D341Med (cell line): ENCODE data around the gene CD4.

Experiments used
- DNase-seq: peaks from one replicate; pipeline ENCODE4 v3.0.0; 2012; ENCODE audit warnings: low spot score

CD4 gene

DNA sequence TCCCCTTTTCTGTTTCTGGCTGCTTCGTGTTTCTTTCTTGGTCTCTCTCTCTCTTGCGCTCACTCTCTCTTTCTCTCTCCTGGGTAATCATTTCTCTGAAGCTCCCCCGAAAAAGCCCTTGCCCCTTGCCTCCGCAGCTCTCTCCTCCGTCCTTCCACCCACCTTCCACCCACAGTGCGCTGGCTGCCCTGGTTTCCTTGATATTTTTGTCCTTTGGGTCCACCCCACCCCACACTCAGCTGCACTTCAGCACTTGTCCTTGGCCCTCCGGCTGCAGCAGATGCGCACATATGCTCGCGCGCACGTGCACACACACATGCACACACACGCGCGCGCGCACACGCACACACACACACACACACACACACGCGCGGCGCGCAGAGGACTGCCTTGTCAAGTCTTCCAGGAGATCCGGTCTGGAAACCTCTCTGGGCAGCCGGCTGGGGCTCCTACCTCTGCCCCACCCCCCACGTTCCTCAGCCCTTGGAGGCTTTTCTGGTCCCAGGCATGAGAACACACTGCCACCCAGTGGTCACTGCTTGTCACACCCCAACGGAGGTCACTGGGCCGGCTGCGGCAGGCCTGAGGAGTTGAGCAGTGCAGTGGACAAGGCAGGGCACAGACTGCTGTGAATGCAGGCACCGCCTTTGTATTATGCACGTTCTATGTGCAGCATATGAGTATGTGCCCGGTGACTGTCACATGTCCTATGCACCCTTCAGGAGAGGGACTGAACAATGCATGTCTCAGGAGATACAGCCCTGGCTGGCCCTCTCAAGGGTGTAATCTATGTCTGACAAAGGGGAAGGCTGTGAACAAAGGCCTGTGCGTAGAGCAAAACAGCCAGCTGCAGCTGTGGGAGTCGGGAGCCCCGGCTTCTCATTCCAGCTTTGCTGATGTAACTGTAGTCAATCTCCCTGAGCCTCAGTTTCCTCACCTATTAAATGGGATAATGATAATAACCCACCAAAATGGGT, 10.5 kb upstream of the CD4 start:
- peak; percentile 92 for DNase-seq

DNA sequence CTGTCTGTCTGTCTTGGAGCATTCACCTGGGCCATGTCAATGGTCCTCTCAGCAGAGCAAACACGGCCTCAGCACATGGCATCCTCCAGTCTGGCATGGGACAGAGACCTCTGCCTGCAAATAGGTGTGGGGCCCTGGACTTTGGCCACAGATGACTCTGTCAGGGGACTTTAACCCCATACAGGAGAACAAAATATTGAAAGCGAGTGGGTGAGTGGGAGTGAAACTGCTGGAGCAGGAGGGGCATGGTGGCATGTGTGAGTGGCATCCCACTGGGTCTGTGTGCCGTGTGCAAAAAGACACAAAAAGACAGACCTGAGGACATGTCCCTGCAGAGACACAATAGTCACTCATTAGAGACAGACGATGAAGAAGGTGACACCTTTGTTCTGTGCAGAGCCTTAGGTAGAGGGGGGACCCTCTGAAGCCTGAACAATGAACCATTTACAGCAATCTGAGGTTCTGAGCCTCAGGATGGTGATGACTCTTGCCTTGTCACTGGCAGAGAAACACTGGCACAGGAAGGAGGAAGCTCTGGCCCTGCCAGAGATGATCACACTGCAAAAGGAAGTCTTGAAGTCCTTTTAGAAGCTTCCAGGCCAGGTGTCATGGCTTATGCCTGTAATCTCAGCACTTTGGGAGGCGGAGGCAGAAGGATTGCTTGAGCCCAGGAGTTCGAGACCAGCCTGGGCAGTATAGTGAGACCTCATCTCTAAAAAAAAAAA, 9.5 kb upstream of the CD4 start:
- no peak for DNase-seq

DNA sequence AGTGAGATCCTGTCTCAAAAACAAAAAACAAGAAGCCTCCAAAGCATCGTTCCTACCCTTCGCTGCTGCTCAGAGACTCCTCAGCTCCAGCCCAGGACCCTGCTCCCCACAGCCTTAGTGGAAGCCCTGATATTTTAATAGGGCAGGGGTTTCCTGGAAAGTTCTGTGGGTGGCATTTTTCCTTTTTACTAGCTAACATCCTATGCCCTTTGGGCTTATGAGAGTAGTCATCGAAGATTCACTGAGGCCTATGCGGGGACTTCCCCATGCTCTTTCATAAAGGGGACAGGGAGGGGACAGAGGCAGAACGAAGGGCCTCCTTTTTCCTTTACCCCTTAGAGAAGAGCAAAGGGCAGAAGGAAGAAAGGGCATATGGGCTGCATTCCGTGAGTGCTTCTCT, 8.8 kb upstream of the CD4 start:
- DNase-seq = no peak

DNA sequence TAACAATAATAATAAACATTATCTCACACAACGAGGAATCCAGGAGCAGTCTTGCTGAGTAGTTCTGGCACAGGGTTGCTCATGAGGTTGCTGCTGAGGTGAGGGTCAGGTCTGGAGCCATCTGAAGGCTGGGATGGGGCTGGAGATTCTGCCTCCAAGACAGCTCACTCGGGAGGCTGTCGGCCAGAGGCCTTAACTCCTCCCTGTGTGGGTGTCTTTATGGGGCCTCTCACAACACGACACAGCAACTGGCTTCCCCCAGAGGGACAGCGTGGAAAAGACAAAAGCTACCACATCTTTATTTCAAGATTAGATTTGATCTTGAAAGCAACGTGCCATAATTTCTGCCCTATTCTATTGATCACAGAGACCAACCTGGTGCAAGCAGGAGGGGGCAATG, 7.2 kb upstream of the CD4 start:
- no peak for DNase-seq

DNA sequence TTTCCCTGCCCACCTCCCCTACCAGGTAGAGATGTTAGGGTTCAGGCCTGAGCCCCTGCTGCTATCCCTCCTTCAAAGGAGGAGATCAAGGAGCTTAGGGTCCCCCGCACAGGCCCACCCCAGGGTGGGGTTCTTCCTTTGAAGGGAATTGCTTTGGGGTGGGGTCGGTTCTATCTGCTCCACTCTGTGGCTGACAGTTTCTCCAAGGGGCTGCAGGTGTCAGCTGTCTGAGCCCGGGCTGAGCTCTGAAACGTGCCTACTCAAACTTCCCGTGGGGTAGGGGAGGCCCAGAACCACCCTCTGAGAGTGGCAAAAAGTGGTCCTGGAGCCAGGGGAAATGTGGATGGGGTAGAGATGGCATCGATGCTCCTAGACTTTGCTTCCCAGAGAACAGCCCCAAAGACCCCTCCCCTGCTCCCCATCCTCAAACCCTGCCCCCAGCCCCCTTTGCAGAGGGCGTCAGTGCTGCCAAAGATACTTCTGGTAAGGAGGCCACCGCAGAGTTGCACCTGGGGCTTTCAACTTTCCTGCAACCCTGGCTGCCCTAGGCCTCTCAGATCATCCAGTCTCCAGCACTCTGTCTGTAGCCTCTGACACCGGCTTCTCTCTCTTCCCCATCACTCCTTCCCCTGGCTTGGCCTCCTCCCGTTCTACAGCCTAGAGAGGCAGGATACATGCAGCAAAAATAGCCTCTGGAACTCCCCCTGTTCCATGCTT, 6.3 kb upstream of the CD4 start:
- no peak for DNase-seq

DNA sequence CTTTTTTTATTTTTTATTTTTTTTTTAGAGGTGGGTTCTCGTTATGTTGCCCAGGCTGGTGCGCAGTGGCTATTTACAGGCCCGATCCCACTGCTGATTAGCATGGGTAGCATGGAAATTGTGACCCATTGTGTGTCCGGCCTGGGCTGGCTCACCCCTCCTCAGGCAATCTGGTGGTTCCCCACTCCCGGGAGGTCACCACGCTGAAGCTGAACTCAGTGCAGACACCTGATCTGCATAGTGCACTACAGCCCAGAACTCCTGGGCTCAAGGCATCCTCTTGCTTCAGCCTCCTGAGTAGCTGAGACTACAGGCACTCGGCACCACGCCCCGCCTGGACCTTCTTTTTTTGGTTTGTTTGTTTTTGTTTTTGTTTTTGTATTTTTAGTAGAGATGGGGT, 5.5 kb upstream of the CD4 start:
- DNase-seq = no peak

DNA sequence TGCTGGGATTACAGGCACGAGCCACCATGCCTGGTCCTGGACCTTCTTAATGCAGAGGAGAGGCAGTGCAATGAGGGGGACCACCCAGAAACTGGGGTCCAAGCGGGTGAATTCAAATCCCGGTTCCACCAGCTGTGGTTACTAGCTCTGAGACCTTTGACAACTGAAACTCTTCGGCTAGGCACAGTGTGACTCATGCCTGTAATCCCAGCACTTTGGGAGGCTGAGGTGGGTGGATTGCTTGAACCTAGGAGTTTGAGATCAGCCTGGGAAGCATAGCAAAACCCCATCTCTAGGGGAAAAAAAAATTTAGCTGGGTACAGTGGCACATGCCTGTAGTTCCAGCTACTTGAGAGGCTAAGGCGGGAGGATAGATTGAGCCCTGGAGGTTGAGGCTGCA, 5.0 kb upstream of the CD4 start:
- DNase-seq = no peak

DNA sequence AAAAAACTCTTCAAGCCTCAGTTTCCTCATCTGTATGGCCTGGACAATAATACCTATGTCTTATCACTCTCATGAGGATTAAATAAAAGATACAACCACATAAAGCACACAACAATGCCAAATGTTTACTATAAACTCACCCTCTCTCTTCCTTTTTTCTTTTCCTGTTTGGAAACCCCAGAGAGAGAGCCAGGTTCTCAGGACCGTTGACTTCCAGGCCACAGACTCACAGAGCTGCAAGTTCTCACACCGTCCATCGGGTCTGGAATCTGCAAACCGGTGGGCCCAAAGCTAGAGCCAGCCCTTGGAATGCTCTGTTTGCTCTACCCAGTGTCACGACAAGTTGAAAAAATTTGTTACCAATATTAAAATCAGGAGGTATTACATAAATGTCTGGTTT, 4.6 kb upstream of the CD4 start:
- DNase-seq = no peak

DNA sequence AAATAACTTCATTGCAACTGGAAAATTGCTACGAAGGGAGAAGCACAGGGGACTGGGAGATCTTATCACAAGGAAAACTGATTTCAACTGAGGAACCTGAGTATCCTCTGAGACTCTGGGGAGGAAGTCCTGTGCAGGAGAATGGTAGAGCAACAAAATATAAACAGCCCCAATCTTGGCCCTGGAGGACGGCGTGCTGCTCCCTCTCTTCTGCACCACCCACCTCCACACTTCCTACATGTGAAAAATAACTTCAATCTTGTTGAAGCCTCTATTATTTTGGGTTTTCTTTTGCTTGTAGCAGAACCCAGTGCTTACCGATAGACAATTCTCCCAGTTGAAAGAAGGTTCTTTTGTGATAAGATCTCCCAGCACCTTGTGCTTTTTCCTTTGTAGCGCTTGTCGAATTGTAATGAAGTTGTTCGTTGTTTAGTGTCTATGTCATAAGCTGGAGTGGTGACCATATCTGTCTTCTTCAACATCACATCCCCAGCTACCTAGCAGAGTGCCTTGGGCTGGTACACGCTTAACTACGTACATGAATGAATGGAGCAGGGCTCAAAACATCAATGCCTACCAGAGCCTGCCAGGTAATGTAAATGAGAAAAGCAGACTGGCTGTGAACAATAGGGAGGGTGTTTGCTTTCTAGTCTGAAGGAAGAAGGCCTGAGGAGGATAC, 2.8 kb upstream of the CD4 start:
- no peak for DNase-seq

DNA sequence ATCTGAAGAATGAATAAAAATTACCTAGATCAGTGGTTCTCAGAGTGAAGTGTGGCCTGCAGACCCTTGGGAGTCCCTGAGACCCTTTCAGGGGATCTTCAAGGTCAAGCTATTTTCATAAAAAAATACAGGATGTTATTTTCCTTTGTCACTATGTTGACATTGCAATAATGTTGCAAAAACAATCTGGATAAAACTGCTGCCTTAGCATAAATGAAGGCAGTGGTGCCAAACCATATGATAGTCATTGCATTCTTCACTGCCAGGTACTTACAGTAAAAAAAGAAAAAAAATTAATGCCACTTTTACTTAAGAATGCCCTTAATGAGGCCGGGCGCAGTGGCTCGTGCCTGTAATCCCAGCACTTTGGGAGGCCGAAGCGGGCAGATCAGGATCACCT, 2.0 kb upstream of the CD4 start:
- DNase-seq = no peak

DNA sequence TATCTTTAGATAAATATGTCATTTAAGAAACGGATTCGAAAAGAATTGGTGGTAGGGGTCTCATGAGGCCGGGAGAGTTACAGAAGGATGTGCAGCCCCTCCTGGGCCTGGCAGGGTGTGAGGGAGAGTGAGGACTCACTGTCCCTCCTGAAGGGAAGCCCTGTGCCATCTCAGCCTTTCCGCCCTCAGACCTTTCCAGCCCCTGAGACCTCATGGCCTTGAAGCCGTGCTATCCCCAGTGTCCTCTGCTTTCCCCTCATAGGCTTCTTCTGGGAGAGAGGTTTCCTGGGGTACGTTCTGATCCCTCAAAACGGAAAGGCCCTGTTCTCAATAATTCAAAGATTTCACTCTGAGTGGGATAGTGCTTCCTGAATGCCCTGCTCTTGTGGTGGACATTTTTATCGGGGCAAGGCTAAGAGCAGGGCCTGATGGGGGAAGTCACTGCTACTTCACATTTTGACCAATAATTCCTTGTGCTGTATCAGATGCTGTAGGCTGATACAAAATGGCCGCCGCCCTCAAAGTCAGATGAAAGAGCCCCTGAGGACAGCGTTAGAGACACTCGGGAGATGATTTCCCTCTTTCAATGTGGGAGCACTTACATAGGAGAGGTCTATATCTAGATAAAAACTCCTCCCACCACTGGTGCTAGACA, 1.3 kb downstream of the CD4 start:
- no peak for DNase-seq

DNA sequence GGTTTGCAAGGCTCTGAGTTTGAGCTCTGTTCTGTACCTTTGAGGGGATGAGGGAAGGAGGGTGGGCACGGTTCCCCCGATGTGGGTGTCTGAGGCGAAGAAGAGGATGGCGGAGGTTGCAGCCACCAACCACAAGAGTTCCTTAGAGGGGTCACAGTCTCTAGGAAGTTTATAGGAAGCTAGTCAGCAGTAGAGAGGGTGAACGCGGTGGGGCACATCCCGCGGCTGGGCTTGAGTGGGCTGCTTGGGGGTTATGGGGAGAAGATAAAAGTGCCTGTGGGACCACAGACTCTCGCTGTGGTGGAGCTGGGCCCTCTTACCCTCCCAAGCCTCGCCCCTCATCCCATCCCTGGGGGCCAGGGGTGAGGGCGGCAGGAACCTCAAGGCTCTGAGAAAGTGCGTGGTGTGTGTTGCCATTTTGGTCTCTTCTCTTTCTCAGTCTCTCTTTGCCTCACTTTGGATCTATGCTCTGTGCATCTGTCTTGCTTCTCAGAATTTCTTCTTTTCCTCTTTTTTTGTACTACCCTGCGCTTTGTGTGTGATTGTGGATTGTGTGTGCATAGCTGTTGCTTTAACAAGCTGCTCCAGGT, 2.7 kb downstream of the CD4 start:
- DNase-seq = no peak

DNA sequence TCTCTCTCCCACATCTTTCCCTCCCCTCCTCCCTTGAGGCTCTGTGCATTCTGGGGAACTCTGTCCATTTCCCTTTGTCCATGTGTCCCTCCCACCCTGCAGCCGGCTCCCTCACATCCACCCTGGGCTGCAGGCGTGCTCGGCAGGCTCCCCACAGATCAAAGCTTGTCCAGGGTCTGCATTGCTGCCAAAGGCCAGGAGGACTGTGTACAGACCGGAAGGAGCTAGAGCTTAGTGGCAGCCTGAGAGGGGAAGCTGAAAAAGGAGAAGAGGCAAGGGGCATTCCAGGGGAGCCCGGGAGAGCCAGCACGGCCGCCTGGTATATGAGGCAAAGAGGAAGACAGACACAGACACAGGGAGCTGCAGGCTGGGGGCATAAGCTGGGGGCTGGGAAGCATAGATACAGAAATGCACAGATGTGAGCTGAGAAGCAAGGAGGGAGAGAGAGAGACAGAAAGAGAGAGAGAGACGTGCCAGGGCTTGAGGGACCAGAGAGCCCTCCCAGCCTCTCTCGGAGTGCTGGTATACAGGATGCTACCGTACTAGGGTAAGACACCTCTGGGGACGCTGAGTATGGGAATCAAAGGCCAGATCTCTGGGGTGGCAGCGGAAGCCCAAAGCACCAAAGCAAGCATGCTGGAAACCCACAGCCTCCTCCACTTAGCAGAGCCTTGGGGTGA, 3.3 kb downstream of the CD4 start:
- DNase-seq = no peak

DNA sequence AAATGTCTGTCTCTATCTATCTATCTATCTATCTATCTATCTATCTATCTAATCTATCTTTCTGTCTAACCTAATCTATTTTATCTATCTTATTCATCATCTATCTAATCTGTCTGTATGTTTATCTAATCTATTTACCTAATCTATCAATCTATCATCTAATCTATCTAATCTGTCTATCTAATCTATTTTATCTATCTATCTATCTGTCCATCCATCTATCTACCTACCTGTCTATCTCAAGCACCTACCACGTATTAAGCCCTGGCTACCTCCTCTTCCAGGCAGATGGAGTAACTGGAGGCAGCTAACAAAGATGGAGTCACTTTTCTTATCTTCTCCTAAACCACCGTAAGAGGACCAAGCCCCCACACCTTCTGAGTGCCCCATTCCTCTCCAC, 5.8 kb downstream of the CD4 start:
- DNase-seq = no peak

DNA sequence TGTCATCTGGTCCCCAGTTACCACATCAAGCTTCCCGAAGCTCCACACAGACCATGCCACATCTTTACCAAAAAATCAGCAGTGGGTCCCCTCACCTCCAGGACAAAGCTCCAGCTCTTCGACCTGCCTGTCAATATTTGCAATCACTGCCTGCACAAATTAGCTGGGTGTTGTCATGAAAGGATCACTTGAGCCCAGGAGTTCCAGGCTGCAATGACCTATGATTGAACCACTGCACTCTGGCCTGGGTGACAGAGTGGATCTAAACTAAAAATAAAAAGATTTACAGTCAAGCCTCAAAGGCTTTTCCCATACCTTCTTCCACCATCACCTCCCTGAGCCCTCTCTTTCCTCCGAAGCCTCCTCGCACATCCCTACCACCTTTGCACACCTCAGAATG, 7.2 kb downstream of the CD4 start:
- no peak for DNase-seq

DNA sequence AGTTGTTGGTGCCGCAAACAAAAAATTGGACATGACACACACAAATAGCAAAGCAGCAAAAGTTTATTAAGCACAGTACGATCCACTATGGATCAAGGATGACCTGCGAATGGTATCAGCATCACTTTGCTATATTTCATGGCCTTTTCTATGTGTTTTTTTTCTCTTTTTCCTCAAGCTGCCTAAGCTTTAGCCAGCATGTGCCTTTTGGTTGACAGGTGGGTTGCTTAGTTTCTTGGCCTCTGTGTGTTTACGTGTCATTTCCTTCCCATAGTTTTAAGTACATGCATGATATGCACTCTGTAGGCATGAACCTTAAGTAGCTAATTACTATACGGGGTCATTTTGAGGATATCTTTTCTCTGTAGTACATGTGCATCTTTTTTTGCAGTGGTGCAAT, 9.8 kb downstream of the CD4 start:
- no peak for DNase-seq

DNA sequence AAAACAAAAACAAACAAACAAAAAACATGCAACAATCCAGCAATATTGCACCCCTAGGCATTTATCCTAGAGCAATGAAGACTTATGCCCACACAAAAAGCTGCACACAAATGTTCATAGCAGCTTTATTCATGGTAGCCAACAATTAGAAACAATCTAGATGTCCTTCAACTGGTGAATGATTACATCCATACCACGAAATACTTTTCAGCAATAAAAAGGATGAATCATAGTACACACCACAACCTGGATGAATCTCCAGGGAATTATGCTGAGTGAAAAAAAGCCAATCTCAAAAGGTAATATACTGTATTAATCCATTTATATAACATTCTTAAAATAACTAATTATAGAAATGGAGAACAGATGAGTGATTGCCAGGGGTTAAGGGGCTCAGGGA, 17.8 kb downstream of the CD4 start:
- no peak for DNase-seq

DNA sequence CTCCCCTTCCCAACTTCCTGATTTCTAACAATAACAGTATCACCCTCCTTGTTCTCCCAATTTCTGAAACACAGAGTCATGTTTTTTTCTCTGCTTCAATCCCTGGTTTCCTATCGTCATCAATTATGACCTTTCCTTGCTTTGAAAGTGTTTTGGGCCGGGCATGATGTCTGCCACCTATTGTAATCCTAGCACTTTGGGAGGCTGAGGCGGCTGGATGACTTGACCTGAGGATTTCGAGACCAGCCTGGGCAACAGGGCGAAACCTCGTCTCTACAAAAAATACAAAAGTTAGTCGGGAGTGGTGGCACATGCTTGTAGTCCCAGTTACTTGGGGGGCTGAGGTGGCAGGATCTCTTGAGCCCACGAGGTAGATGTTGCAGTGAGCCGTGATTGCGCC, 19.7 kb downstream of the CD4 start:
- DNase-seq = no peak

DNA sequence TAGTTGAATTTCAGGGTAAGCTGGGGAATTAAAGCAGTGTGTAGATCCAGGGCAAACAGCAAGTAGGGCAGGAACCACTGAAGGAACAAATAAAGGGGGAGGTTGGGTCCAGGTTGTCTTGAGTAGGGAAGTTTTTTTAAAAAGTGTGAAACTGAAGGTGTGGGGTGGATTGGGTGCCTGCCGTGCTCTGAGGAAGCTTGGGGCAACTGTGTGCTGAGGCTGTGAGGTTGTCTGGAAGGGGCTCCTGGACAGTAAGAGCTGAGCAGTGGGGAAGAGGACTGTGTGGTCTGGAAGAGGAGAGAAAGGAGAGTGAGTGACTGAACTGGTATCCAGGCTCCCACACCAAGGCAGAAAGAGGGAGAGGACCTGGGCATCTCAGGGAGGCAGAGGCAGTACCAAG, 21.4 kb downstream of the CD4 start:
- DNase-seq = peak; percentile 12

DNA sequence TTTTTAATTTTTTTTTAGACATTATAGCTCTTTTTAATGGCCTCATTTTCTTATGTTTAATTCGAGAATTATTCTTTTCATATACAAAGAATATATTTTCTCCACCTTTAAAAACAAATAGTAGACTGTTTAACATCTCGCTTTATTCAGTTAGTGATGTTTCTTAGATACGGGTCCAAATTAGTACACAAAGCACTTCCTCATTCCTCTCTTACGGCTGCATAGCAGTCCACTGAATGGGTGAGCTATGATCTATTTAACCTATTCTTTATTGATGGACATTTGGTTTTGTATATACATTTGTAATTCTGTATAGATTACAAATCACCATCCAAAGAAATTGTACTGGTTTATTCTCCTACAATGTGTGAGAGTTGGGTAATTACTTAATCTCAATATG, 24.0 kb downstream of the CD4 start:
- DNase-seq = no peak

DNA sequence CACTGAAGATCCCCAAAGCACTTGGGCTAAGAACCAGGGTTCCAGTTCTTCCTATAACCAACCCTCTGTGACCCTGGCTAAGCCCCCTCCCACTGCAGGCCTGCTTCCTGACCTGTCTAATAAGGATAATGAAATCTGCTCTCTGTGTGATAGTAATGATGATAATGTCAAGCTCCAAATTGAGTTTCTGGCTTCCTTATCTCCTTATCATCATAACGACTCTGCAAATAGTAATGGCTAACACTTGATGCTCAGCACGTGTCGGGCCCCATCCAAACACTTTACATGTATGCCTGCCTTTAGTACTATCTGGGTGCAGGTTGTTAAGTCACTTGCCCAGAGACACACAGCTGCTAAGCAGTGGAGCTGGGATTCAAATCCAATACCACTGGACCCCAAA, 27.3 kb downstream of the CD4 start:
- DNase-seq = no peak
